Ovary (tissue), 9 donors: Measurements from ENCODE around the gene SSBP4. TPM values are rescaled to one million over a fixed set of nuclear protein-coding genes. Genes with fewer than 3 reads are reported as not detected.

Experiments
- DNase-seq, 5 donors: peaks; one replicate each; pipeline ENCODE4 v3.0.0-alpha.2; 2019 to 2020
- H3K27ac ChIP-seq, 2 donors: fragments of 200-600 bp; one replicate each; pipeline versions ENCODE4 v1.5.1 to v1.8.0; 2019 to 2022
- H3K27me3 ChIP-seq: fragments of 200-600 bp; one replicate; pipeline ENCODE4 v1.8.0; 2022
- H3K36me3 ChIP-seq: fragments of 200-600 bp; sonication (generic); one replicate; pipeline ENCODE4 v1.5.1; 2019
- H3K4me1 ChIP-seq: one replicate; pipeline ENCODE4 v1.8.1; 2013; ENCODE audit warnings: mild to moderate bottlenecking, moderate library complexity; ENCODE audit not compliant: insufficient read depth
- H3K4me3 ChIP-seq: fragments of 200-600 bp; sonication (generic); one replicate; pipeline ENCODE4 v1.5.1; 2017
- H3K9me3 ChIP-seq, 2 donors: fragments of 200-600 bp in 1 of 2; sonication (generic) in 1 of 2; one replicate each; pipeline versions ENCODE4 v1.5.1 to v1.8.1; 2013 to 2019; ENCODE audit warnings: mild to moderate bottlenecking in 1 of 2, moderate library complexity in 1 of 2
- EP300 ChIP-seq: sonication (generic); formaldehyde crosslinking; IDR thresholded peaks from one replicate; pipeline ENCODE4 v1.6.1; 2017; ENCODE audit warnings: antibody characterized with exemption
- POLR2A ChIP-seq: fragments of 450-650 bp; IDR thresholded peaks from one replicate; pipeline ENCODE4 v1.6.1; 2017; ENCODE audit warnings: antibody characterized with exemption, mild to moderate bottlenecking, moderate library complexity
- whole genome bisulfite sequencing, 3 donors: extraction: QIAGEN DNeasy Blood & Tissue Kit in 1 of 3; methylation state at CpG; one replicate each; pipeline versions ENCODE4 v1.1.5 to v1.1.7; 2013 to 2017; 5-methylcytosine and 5-hydroxymethylcytosine counted together
- intact Hi-C, 4 donors: fragments of 100-400 bp; cut with DNase I; formaldehyde crosslinking; loops; one replicate each; pipeline versions ENCODE4 v1.11.0 to v1.15.1; 2022 to 2023
- polyA plus RNA-seq, 2 donors: library from polyadenylated mRNA; stranded (reverse); fragments of 200-250 nt in 1 of 2; fragments of 350-450 nt in 1 of 2; fragmentation: Illumina TruSeq in 1 of 2; extraction: RNeasy Lipid Tissue Mini Kit (QIAGEN cat#74804) in 1 of 2; gene quantifications; one replicate each; pipeline ENCODE4 v1.2.3, GENCODE V29; 2013 to 2014
- total RNA-seq, 7 donors: library from RNA; depleted of rRNA in 2 of 7; stranded (reverse); fragments of >200 nt in 2 of 7; fragmentation: NEBNext Ultra II Directional in 3 of 7; extraction: Animal tissue kit (Norgen Biotek cat#: 25700) in 3 of 7; gene quantifications; one replicate each; pipeline versions ENCODE4 v1.1.0 to v1.2.4, GENCODE V29; 2016 to 2023
- TF ChIP-seq, protein P1 (sequence below), 3 donors: fragments of 450-650 bp in 2 of 3; fragments of 200-600 bp in 1 of 3; IDR thresholded peaks; one replicate each; pipeline versions ENCODE4 v1.5.1 to v1.8.0; 2016 to 2022; ENCODE audit warnings: antibody characterized with exemption in 3 of 3, mild to moderate bottlenecking in 1 of 3
- donor health status: DM: no; HTN: no; CAD: no; lungs with moderate emphysema.
- donor health status: DM: no; HTN: no; CAD: no.
- donor health status: Bipolar disorder and iron deficiency.
- donor health status: DM: yes; HTN: yes; CAD: no.
- donor health status: DM: no; HTN: no; CAD: no.
- donor health status: DM: yes; HTN: yes; CAD: no.

The SSBP4 gene
- total and polyA plus RNA-seq, 9 donors, result 4.6 to 124 (median 88.3) TPM

DNA sequence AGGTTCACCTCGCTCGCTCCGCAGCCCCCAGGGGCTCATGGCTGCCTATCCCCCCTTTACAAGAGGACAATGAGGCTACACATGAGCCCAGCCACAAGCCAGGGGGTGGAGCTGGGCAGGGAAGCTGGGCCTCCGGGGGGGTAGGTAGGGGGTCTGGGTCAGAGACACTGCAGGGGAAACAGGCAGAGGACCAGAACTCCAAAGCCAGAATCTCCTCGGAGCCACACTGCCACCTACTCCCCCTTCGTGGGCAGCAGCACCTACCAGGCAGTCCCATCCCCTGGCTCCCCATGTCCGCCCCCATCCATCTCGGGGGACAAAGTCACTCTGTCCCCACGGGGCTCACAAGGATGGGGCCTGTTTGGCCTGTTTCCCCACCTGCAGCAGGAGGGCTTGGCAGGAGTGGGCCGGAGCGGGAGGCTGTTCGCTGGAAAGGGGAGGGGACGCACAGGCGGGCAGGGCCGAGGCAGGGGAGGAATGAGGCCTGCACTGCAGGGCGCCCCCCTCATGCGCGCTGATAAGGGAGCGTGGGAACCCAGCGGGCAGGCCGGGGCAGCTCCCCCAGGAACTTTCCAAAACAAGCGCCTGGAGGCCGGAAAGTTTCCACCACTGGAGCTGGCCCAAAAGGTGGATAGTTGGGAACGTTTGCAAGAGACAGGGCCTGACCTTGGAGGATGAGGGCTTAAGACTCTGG, 19.3 kb downstream of the SSBP4 start:
- DNase-seq, result peak; percentile 84 to 91 (median 88)
- Histone ChIP-seq H3K36me3 (no peaks in the 10 kb centered on the region), H3K27me3 (no peaks in the 10 kb centered on the region), H3K27ac (peak overlapping the region; percentile 53 to 90), H3K4me1 (peaks cover 12% of the 10 kb centered on the region), H3K9me3 (no peaks in the 10 kb centered on the region), H3K4me3 (peak overlapping the region; percentile 68)
- intact Hi-C loops, result no loop called here
- WGBS, 3 donors, result 1 to 10% (median 3%) methylated on average over 24 of the region's 24 CpGs
- TF ChIP-seq EP300 (no peak), POLR2A (peak; percentile 22)

DNA sequence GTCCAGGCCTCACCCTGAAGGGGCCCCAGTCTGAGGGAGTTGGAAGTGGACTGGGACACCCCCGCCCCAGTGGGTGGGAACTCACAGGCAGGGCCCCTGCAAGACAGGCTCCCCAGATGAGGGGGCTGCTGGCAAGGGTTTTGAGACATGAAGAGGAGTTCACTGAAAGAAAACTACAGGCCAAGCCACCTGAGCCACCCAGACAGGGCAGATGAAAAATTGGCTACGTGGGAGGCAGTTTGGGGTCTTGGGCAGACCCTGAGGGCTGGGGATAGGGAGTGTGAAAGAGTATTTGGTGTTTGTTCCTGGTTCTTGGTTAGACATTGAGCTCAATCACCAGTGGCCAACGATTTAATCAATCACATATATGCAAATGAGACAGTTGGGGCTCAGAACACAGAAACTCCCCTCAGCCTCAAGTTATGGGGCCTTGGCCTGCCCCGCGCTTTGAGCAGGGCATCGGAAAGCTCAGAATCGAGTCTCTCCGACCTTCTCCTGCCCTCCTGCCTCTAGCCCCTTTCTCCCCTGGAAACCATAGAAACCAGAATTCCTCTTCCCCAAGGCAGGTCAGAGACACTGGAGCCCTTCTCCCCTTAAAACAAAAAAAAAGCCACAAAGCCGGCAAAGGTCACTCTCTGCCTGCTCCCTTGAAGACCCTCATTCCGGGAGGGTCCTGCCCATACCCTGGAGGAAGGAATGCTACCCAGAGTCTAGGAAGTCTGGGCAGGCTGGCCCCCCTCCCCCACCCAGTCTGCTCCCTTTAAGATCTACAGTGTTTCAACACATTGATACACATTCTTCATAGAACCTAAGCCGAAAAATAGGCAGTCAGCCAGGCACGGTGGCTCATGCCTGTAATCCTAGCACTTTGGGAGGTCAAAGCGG, 20.1 kb downstream of the SSBP4 start:
- Histone ChIP-seq H3K4me1 (peaks cover 12% of the 10 kb centered on the region), H3K4me3 (no peak overlapping the region), H3K36me3 (no peaks in the 10 kb centered on the region), H3K27ac (peak overlapping the region; percentile 53 to 90), H3K27me3 (no peaks in the 10 kb centered on the region), H3K9me3 (no peaks in the 10 kb centered on the region)
- WGBS, 3 donors, result 29 to 39% (median 33%) methylated on average over 13 of the region's 13 CpGs
- intact Hi-C loops, result no loop called here
- peak; percentile 64 to 72 (median 70) for DNase-seq
- TF ChIP-seq POLR2A (no peak), EP300 (no peak)
- TF ChIP-seq, protein P1, sequence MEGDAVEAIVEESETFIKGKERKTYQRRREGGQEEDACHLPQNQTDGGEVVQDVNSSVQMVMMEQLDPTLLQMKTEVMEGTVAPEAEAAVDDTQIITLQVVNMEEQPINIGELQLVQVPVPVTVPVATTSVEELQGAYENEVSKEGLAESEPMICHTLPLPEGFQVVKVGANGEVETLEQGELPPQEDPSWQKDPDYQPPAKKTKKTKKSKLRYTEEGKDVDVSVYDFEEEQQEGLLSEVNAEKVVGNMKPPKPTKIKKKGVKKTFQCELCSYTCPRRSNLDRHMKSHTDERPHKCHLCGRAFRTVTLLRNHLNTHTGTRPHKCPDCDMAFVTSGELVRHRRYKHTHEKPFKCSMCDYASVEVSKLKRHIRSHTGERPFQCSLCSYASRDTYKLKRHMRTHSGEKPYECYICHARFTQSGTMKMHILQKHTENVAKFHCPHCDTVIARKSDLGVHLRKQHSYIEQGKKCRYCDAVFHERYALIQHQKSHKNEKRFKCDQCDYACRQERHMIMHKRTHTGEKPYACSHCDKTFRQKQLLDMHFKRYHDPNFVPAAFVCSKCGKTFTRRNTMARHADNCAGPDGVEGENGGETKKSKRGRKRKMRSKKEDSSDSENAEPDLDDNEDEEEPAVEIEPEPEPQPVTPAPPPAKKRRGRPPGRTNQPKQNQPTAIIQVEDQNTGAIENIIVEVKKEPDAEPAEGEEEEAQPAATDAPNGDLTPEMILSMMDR (IDR thresholded peaks at IDR 0.05), result no peak

DNA sequence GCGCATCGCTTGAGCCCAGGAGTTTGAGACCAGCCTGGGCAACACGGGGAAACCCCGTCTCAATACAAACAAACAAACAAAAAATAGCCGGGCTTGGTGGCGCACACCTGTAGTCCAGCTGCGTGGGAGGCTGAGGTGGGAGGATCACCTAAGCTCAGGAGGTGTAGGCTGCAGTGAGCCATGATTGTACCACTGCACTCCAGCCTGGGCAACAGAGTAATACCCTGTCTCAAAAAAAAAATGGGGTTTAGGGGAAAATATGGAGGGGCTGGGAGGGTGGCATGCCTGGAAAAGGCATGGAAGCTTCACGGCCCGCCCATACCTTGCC, 20.7 kb downstream of the SSBP4 start:
- intact Hi-C loops, result no loop called here
- no peak for DNase-seq
- Histone ChIP-seq H3K4me1 (peaks cover 12% of the 10 kb centered on the region), H3K27ac (peak overlapping the region in 1 of 2 donors; percentile 90), H3K4me3 (no peak overlapping the region), H3K9me3 (no peaks in the 10 kb centered on the region), H3K36me3 (no peaks in the 10 kb centered on the region), H3K27me3 (no peaks in the 10 kb centered on the region)
- TF ChIP-seq, protein P1 (IDR thresholded peaks at IDR 0.05), result no peak
- TF ChIP-seq POLR2A (no peak), EP300 (no peak)
- WGBS, 3 donors, result 74 to 84% (median 79%) methylated on average over 9 of the region's 9 CpGs

DNA sequence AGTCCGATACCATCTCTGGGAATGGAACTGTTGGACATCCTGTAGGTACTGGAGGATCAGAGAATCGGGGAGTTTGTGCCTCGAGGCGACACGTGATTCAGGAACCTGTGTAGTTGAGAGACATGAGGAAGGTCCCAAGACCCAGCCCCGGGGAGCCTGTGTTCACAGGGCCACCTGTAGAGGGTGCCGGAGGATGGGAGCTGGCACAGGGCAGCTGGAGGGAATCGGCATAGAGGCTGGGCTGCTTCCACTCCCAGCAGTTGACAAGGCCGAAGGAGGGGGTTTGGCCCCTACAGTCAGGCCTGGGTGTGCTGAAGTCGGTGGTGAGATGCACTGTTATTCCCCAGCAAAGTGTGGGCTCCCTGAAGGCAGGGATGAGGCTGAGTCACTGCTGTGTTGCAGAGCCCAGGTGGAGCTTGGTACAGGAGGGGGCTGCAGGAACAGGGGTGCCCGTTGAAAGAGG, 21.2 kb downstream of the SSBP4 start:
- WGBS, 3 donors, result 51 to 67% (median 56%) methylated on average over 11 of the region's 11 CpGs
- Histone ChIP-seq H3K36me3 (no peaks in the 10 kb centered on the region), H3K9me3 (no peaks in the 10 kb centered on the region), H3K4me1 (peaks cover 12% of the 10 kb centered on the region), H3K27ac (peak overlapping the region in 1 of 2 donors; percentile 90), H3K4me3 (no peak overlapping the region), H3K27me3 (no peaks in the 10 kb centered on the region)
- no peak for TF ChIP-seq EP300
- TF ChIP-seq, protein P1 (IDR thresholded peaks at IDR 0.05), result no peak
- TF ChIP-seq POLR2A, result no peak
- intact Hi-C loops, result no loop called here
- DNase-seq, result peak in 4 of 5 donors; percentile 38 to 68 (median 56)
